GM21786 (cell line): ENCODE results near the gene OCLN.
"Not testable (repeated sequence)": the region's sequence is repeated elsewhere in the genome, so short reads cannot be mapped to it uniquely, and the experiment has no call there.

Experiments
- ATAC-seq: cut with Tn5 transposase; IDR thresholded peaks from one replicate; pipeline ENCODE4 v1.9.1; 2021; ENCODE audit not compliant: unreplicated experiment

Gene OCLN

DNA sequence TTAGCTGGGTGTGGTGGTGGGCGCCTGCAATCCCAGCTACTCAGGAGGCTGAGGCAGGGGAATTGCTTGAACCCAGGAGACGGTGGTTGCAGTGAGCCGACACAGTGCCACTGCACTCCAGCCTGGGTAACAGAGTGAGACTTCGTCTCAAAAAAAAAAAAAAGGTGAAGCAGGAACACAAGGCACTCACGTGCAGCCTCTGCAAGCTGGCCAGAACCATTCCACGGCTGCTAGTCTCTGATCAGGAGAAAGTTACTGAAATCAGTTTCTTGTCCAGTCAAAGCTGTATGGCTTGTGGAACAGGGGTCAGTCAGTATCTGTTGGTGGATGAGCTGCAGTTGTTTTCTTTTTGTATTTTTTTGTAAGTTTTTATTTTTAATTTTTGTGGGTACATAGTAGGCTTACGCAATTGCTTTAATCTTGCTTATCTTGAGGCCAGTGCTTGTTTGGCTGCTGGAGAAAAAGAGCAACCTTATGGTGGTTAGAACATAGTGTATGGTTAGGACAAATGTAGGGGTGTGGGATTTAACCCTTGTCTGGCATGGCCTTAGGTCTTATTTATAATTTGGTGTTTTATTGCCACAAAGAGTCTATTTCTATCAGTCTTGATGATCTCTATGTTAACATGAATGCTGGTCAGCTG lies 34.7 kb downstream of the OCLN start:
- no peak for ATAC-seq

DNA sequence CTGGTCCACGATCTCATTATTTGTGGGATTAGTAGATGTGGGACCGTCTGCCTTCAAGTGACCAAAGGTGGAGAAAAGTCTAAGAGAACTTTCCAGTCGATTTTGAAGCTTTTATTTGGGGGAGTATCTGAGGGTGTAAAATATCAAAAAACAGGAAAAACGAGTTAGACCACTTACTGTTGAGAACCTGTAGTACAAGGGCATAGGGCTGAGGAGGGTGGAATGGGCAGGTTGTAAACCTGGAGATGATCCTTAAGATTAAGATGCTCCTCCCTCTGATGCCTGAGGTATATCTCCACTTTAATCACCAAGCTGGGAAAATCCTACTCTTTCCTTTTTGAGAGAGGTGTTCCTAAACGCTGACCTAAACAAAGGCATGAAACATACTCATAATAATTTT lies 35.4 kb downstream of the OCLN start:
- no peak for ATAC-seq

DNA sequence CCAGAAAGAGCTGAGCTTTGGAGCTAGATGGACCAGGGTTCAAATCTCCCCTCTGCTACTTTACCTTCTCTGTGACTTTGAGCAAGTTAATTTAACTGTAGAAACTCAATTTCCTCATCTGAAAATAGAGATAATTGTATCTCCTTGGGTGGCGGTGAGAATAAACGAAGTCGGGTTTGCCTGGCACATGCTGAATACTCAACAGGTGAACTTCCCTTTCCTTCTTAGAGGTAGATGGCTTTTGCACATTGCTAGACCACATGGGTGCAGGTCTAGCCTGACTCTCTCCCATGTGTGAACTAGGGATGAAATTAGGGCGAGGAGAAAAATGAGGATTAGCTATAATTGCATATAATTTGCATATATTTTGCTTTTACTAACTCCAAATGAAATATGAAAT lies 36.0 kb downstream of the OCLN start:
- ATAC-seq: no peak

DNA sequence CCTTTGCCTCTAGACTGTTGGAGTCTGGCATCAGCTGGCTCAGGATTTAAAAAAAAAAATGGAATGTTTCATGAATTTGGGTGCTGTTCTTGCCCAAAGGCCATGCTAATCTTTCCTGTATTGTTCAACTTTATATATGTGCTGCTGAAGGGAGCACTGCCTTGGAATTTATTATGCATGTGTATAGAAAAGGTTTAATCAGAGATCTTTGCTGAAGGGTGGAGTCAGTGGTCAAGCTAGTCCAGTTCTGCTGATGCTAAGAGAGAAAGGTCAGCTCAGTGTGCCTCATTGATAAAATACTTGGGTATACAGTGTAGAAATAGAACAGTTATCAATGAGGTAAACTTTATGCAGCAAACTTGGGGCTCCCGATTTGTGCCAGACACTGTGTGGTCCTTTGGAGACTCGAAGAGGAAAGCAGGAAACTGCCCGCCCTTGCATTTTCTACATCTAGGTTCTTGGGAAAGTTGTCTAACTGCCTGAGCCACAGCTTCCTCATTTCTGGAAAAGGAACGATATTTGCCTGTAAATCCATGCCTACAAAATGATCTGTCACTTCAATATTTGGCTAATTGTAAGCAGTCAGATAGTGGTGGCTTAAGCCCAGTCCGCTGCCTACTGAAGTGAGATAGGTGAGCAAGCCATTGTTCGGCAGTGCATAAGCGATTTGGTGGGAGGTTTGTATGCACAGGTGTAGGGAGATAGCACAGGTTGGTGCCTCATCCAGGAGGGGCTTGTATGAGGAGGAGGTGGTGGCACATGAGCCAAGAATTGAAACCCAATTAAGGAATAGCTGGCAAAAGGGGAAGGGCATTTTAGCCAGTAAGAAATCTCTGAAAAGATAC lies 38.2 kb downstream of the OCLN start:
- no peak for ATAC-seq

DNA sequence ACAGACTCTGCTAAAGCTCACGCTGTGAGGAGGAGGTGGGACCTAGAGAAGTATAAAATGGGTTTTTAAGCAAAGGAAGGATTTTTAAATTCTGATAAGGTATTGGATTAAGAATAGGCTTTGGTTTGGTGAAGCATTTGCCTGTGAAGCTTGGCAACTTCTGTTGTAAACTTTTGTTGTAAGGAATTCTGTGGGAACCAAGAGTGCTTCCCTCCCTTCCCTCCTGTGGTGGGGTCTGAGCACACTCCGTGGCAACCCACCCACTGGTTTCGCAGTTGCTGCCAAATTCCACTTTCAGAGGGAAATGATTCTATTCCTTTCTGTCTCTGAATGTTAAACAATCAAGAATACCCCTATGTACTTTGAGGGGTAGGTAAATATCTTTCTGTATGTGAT lies 38.8 kb downstream of the OCLN start:
- ATAC-seq: no peak

DNA sequence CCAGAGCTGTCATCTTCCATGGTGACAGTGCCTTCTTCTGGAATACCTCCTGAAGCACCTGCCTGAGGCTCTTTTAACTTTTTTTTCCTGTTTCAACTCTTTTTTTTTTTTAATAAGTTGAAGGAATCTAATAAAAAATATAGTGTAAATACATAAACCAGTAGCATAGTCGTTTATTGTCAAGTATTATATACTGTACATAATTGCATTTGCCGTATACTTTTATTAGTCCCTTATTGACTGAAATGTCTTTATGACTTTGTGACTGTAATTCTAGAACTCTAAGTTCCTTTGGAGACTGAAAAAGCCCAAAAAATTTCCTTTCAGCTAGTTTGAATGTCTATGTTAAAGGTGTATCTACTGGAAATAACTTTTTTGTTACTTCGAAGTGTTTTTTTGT lies 45.3 kb downstream of the OCLN start:
- not testable (repeated sequence) for ATAC-seq

DNA sequence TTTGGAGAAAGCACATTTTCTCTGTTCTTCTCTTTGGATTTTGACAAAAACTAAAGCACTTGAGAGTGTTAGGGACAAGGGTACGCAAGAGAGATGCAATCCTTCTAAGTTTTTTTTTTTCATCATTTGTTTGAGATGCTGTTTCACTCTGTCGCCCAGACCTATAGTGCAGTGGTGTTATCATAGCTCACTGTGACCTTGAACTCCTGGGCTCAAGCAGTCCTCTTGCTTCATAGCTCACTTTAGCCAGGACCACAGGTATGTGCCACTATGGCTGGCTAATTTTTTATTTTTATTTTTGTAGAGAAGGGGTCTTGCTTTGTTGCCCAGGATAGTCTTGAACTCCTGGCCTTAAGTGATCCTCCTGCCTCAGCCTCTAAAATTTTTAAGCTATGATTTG lies 46.1 kb downstream of the OCLN start:
- not testable (repeated sequence) for ATAC-seq

DNA sequence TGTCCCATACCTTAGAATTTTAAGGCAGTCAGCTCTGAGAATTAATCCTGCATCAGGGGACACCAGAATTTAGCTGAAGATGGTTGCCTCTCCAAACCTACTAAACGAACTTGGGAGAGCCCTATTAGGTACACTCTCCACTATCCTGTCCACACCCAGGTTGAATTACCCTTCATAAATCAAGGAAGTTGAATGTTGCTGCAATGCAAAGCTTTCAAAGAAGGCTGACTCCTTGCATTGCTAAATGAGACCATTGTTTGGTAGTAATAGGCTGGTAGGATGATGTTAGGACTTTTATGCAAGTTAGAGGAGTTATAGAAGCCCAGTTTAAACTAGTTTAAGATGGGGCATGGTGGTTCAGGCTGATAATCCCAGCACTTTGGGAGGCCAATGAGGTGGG lies 48.8 kb downstream of the OCLN start:
- not testable (repeated sequence) for ATAC-seq

DNA sequence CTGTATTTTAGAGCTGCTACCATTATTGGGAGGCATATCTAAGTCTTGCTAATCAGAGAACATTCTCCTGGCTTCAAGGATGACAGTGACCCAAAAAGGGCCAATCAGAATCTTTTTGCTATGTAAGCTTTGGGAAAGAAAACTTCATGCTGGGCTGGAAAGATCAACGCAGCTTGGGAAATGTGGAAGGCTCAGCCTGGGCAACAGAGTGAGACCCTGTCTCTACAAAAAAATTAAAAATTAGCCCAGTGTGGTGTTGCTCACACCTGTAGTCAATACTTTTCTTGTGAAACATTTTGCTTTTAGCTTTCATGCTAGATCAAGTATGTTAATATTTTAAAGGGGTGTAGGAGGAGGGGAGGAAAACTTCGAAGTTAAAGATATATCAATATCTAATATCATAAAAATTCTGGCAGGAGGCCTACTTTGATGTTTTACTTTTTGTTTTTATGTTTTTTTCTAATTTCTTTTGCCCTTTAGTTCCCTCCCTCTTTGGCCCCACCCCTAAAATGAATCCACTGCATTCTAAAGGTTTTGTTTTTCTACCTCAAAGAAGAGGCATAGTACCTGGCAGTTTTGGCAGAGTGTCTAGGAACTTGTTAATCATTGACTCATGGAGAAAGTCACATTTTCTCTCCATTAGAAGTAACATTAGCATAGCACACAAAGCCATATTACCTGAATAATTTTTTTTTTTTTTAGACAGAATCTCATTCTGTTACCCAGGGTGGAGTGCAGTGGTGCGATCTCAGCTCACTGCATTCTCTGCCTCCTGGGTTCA lies 50.4 kb downstream of the OCLN start:
- not testable (repeated sequence) for ATAC-seq

DNA sequence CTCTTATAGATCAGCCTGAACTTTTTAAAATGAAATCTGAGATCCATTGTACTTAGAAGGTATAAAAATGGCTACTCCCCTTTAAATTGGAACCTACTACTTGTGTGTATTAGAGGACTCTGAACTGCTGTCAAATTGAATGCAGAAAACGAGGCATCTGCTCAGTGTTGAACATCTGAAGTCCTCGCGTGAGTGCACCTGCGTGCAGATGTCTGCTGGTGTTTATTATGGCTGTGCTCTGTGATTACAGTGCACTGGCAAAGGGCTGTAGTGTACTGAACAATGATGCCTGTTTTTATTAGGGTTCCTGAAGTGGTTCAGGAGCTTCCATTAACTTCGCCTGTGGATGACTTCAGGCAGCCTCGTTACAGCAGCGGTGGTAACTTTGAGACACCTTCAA lies 52.0 kb downstream of the OCLN start:
- ATAC-seq: not testable (repeated sequence)

DNA sequence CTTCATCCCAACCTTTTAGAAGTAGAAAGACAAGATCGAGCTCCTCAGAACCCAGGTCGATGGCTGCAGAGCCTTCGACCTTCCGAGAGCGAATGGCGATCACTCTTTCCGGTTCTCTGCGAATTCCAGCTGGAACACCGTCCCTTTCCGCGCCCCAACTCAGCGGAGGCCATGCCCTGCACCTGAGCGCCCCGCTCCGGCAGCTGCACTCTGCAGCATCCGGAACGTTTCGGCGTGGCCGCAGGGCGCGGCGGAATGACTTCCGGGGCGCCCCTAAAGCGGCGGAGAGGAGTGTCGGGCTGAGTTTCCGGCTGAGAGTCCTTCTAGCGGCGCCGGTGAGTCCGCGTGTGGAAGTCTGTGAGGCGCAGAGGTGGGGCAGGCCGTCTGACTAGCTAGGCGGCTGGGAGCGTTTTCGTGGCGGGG lies 67.3 kb downstream of the OCLN start, which contains the start of gene GTF2H2C:
Gene GTF2H2C (plus strand): TSS at position 284 of the 423 bp plus-strand sequence. CDS start 4,942 bp downstream, outside the sequence.
- peak; percentile 94 for ATAC-seq

DNA sequence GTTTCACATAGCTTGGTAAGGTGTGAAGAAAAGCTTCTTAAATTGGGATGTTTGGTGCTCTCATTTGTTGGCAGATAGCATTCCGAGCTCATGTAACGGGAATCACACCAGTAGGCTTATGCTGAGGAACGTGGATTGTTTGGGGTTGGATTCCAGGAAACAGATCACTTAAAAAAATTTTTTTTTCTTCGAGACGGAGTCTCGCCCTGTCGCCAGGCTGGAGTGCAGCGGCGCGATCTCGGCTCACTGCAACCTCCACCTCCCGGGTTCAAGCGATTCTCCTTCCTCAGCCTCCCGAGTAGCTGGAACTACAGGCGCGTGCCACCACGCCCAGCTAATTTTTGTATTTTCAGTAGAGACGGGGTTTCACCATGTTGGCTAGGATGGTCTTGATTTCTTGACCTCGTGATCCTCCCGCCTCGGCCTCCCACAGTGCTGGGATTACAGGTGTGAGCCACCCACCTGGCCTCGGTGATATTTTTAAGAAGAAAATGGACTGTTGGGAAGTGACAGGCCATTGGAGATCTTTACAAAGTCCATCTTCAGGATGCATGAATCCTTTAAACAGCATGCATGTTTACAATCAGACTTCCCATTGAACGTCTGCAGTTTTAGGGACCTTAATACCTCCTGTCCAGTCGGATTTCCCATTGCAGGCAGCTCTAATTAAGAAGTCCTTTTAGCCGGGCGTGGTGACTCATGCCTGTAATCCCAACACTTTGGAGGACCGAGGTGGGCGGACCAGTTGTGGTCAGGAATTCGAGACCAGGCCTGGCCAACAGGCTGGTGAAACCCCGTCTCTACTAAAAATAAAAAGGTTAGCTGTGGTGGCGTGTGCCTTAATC lies 68.2 kb downstream of the OCLN start:
- ATAC-seq: not testable (repeated sequence)

DNA sequence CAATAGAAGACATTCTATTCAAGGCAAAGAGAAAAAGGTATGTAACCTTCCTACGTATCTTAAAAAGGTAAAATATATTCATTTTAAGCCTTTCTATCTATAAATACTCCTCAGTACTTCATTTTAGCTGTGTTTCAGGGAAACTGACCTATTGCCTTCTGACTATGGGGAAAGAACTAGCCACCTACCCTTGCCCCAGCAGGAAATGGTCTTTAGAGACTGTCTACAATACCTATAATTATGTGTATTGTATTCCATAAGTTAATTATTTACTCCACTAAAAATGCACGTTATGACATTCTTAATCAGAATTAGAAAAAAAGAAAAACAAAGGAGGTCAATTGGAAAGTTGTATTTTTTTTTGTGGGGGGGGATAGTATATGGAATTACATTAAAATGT lies 73.6 kb downstream of the OCLN start:
- ATAC-seq: not testable (repeated sequence)

DNA sequence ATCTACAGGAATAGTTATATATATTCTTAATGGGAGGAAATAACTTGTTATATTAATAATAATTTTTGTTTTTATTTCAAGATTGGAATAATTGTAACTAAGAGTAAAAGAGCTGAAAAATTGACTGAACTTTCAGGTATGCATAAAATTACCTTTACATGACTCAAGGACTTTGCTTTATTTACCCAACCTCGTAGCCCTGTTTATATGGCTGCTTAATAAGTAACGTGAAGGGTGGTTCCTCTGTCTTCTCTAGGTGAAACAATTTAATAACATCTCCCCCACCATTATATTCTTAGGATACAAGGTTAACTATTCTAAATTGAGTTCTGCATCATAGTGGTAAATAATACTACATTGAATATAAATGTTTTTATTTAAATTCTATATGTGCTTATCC lies 75.5 kb downstream of the OCLN start:
- ATAC-seq: not testable (repeated sequence)

DNA sequence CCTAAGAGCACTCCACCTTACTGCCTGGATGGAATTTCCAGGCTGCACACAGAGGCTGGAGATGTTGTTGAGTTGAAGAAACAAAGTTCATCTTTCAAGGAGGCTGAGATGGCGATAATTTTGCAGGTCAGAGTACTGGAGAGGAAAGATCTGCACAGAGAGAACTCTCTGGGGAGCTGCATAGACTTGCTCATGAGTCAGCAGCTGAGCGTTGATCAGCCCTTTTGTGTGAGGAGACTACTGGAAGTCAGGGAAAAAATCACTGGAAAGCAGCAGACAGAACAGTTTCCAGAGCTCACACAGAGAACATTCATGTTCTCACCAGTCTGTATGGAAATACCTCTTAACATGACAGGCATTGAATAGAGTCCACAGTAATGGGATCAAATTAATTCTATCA lies 90.8 kb downstream of the OCLN start:
- not testable (repeated sequence) for ATAC-seq

DNA sequence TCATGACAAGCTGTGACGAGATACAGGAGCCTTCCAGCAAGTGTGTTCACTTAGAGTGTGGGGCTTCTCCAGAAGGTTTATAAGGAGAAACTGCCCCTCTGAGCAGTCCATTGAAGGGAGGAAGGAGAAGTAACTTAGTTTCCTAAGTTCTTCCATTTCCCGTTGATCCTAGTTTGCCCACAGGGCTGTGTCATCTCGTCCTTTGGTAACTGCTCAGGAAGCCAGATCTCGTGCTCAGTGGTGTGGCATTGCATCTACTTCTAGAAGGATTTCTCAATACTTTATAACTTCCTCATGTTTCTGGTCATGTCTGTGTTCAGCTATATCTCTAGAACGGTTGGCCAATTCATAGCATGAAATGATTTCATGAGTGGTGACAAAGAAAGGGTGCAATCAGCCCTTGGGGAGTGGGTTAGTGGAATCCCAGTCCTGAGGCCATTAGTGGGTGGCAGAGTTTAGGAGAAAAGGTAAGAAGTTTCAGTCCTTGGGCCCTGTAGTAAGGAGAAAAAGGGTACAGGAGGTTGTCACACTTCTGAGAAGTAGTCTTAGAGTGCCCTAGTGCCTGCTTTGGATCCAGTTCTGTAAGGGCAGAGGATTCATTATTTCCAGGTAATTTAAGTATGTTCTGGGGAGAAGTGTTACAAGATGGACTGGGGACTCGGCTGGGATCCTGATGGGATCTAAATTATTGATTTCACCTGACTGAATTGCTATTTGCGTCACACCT lies 103.7 kb downstream of the OCLN start:
- not testable (repeated sequence) for ATAC-seq

DNA sequence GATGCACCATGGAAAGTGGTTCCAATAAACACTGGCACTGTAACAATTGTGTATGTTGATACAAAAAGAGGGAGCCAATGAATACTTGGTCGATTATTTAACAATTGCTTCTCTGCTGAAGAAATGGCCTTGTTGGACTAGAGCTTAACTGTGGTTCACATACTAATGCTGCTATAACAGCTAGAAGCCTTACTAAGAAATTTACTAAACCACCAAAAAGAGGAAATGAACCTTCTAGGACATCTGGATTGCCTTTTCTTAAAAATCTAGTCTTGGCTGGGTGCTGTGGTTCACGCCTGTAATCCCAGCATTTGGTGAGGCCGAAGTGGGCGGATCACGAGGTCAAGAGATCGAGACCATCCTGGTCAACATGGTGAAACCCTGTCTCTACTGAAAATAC lies 109.4 kb downstream of the OCLN start:
- ATAC-seq: peak; percentile 94

DNA sequence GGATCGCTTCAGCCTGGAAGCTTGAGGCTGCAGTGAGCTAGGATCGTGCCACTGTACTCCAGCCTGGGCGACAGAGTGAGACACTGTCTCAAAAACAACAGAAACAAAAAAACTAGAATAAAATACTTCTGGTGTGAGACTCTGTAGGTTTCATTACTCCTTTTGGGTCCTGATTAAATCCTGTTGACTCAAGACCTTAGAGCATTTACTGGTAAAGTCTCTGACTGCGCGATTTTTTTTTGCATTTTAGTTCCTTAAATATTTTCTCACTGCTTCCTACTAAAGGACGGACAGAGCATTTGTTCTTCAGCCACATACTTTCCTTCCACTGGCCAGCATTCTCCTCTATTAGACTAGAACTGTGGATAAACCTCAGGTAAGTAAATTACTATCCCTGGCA lies 114.2 kb downstream of the OCLN start:
- not testable (repeated sequence) for ATAC-seq
